GM18505 (cell line): ENCODE measurements around the gene MPPE1.
"Not testable (repeated sequence)": the region's sequence is repeated elsewhere in the genome, so short reads cannot be mapped to it uniquely, and the experiment has no call there.

ENCODE experiments used
- ATAC-seq: cut with Tn5 transposase; IDR thresholded peaks from one replicate; pipeline ENCODE4 v1.9.1; 2021; ENCODE audit not compliant: unreplicated experiment
- POLR2A ChIP-seq: IDR thresholded peaks from 4 replicates; pipeline ENCODE4 v1.6.1; 2011; ENCODE audit warnings: borderline replicate concordance; ENCODE audit not compliant: insufficient read depth, insufficient read length; ENCODE audit errors: extremely low read depth

Gene MPPE1

DNA sequence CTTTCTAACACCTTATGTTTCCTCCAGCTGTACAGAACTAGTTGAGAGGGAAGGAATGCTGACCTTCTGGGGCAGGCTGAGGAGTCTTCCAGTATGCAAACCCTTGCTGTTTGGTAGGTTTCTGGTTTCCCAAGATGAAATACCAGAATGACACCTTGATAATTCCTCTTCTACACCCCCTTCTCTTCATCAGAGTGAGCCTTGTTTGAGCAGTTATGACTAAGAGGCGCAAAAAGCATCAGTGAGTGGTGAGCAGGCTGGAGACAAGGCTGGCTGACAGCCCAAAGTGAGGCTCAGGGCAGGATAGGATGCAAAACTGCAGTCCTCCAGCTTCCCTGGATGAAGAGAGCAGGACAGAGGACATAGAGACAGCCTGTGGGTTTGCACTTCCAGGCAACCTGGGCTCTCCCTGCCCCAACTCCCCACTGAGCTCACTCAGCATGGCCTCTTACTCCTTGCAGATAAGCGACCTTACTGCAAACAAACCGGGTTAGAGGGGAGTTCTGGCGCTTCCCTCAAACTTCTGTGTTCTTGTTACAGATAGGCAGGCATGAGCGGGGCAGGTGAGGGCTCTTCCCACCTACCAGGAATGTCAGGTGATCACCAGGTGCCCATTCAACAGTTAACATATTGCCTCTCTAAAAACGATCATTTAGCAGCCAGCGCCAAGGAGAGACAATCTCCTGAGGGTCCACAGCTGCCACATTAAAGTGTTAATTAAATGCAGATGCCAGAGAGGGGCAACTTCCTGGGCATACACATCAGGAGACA lies 5.4 kb downstream of the MPPE1 start:
- TF ChIP-seq POLR2A = no peak
- no peak for ATAC-seq

GRCh38 chr18:11901826-11902438 lies 6.2 kb downstream of the MPPE1 start:
- ATAC-seq = no peak
- TF ChIP-seq POLR2A = no peak

DNA sequence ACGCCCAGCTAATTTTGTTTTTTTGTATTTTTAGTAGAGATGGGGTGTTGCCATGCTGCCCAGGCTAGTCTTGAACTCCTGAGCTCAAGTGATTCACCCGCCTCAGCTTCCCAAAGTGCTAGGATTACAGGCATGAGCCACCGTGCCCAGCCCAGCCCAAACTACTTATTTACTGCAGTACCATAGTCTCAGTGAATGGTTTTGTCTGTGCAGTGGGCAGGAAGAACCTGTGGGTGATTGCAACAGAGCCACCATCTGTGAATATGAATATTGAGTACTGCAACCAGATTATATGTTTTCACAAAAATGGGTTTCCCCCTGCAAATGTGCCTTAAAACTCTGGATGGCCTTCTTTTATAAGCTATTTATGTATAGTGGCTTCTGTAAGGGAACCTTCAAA lies 9.1 kb downstream of the MPPE1 start:
- ATAC-seq = no peak
- no peak for TF ChIP-seq POLR2A

- no peak for TF ChIP-seq POLR2A
- no peak for ATAC-seq
Observed at GRCh38 chr18:11897781-11898180, 10.3 kb downstream of the MPPE1 start.

DNA sequence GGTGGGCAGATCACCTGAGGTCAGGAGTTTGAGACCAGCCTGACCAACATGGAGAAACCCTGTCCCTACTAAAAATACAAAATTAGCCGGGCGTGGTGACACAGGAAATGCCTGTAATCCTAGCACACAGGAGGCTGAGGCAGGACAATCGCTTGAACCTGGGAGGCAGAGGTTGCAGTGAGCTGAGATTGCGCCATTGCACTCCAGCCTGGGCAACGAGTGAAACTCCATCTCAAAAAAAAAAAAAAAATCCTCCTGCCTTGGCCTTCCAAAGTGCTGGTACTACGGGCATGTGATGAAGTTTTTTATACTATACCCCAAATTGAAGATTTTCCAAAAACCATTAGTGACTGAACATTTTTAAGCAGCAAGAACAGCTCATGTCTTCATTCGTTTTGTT lies 15.7 kb downstream of the MPPE1 start:
- not testable (repeated sequence) for ATAC-seq

DNA sequence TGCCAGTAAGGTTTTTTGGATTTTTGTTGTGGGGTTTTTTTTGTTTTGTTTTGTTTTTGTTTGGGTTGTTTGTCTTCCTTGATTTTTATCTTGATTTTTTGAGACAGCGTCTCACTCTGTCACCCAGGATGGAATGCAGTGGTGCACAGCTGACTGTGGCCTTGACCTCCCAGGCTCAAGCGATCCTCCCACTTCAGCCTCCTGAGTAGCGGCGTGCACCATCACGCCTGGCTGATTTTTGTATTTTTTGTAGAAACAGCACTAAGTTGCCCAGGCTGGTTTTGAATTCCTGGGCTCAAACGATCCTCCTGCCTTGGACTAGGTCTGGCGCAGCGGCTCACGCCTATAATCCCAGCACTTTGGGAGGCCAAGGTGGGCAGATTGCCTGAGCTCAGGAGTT lies 16.4 kb downstream of the MPPE1 start:
- no peak for ATAC-seq
- TF ChIP-seq POLR2A = no peak

GRCh38 chr18:11889284-11889683 lies 18.8 kb downstream of the MPPE1 start:
- TF ChIP-seq POLR2A = no peak
- ATAC-seq = no peak

DNA sequence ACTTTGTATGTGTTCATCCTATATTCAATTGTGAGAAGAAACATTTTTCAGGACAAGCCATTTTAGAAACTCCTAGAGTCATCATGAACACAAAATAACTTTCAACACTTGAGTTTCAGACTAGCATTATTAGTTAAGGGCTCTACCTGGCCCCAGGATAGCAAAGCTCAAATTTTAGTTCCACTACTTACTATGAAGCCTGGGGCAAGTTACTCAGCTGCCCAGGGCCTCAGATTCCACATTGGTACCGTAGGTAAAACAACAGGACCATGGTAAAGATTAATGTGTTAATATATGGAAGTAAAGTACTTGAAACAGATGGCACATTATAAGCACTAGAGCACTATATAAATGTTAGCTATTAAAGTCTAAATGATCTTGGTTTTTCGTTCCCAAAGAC lies 19.4 kb downstream of the MPPE1 start:
- no peak for TF ChIP-seq POLR2A
- ATAC-seq = no peak

DNA sequence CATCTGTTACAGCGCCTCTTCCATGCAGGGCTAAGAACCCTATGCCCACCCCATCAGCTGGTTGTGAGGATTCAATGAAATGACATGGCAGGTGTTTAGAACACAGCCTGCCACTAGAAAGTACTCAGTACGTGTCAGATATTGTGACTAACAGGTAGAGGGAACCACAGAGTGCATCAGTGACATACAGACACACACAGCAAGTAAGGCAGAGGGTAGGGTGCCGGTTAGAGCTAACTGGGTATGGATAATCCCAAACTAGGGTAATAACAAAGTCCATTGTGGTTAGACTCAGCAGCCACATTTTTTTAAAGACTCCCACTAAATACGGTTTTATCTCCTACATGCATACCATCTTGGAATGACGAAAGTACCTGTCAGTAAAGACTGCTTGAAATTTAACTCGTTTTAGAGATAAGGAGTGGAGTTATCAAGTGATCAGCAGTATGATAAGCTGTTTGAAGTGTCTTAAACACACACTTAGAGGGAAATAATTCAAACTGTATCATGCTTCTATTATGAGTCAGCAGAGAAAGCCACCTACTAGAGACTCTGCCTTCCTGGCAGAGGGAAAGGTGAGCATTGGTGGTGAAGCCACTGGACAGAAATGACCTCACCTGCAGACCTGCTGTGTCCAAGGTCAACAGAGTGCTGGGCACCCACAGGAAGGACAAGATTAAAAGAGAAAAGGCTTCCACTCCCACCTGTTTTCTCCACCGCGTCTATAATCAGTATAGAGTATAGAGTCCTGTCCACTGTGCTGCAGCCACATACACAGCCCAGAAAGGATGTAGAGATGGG lies 20.6 kb downstream of the MPPE1 start:
- no peak for ATAC-seq
- no peak for TF ChIP-seq POLR2A

DNA sequence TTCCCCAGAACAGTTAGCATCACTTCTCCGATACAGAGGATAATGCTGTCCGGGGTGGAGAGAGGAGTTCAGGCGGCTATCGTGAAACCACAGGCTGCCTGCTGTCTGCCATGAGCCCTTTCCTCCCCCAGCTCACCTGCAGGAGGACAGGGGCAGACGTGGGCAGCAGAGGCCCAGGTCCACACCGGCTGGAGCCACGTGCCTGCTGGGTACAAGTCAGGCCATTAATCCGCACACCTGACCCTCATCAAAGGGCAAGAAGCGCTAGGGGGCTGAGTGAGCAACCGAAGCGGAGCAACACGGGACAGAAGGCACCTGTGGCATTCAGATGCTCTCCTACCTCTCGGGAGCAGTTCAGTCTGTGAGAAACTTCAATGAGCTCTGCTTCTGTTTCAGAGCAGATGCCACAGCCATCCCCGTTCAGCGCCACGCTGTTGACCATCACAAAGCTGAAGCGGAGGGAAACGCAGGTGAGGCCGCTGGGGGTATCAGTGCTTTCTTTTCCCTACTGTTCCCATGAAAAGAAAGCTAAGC lies 21.5 kb downstream of the MPPE1 start:
- no peak for ATAC-seq
- TF ChIP-seq POLR2A = no peak

DNA sequence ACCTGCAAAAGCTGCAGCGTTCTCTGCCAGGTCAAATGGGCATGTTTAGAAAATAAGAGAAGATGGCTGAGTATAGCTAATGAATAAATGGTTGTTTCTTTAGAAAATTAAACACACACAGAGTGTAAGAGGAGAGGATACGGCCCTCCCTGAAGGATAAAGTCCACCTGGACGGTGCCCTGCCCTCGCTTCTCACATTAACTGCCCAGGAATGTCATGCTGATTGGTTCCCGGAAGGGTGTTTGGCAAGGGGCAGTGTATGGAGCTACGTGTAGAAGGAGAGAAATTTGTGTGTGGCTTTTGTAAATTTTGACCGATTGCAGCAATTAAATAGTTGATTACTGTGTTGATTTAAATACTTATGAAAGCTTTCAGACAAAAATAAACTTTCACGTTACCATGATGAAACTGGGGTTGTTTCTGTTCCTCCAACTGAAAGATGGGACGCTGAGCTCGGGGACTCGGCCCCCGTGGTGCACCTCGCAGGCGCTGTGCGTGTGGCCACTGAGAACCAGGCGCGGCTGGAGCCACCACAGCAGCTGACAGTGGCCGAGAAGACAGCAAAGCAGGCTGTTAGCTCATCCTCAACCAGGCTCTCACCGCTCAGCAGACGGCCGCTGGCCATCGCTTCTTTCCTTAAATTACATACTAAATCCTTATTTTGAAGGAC lies 22.7 kb downstream of the MPPE1 start:
- ATAC-seq = no peak
- no peak for TF ChIP-seq POLR2A

GRCh38 chr18:11884396-11885030 lies 23.6 kb downstream of the MPPE1 start:
- no peak for TF ChIP-seq POLR2A
- no peak for ATAC-seq

DNA sequence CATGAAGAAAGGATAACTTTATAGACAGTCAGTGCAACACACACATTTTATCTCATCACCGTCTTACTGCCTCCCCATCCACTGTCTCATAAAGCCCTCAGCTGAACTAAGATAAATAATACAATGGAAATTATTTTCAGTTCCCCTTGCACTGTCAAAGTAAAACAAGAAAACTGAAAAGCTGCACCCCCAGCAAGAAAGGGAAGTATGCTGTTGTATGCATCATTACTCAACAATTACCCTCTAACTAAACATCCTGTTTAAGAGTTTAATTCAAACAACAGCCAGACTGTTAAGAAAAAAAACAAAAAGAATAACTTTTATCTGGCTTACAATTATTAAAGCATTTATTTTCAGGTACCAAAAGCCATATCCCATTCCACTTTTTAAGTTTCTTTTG lies 25.0 kb downstream of the MPPE1 start:
- ATAC-seq = peak; percentile 90
- TF ChIP-seq POLR2A = no peak
